Measurements from ENCODE around the gene CEP68. TPM values are rescaled to one million over a fixed set of nuclear protein-coding genes. Genes with fewer than 3 reads are reported as not detected.

CEP68 gene
- total and polyA plus RNA-seq, 2 donors (not counting 1 experiment from before 2014, with no cell fraction given) = 8.5 to 12.7 TPM

GRCh38 chr2:65030476-65031332, 25.5 kb upstream of the CEP68 start:
- no peak for DNase-seq (ENCODE audit: low read depth in 2 of 2)
- Histone ChIP-seq H3K79me2 (ENCODE audit: control insufficient read depth, insufficient read depth, low read length) (no peaks in the 10 kb centered on the region), H3K4me3 (replicated peaks in 1 of 4; ENCODE audit: control extremely low read depth in 1 of 4, insufficient read depth in 1 of 4, low read depth in 3 of 4, low read length in 4 of 4) (no peak overlapping the region), H3K27ac (ENCODE audit: insufficient read depth, low read length) (no peak overlapping the region), H3K4me1 (ENCODE audit: control insufficient read depth, extremely low read depth, insufficient read depth, low read length) (no peaks in the 10 kb centered on the region), H4K20me1 (ENCODE audit: control insufficient read depth, extremely low read depth, insufficient read depth, low read length) (no peaks in the 10 kb centered on the region), H2AFZ (ENCODE audit: low read length) (no peak overlapping the region), H3K4me2 (ENCODE audit: extremely low read depth, insufficient read depth, low read length) (no peak overlapping the region), H3K27me3 (ENCODE audit: control insufficient read depth, insufficient read depth, low read length) (peaks cover 2% of the 10 kb centered on the region), H3K9me3 (ENCODE audit: control insufficient read depth, insufficient read depth, low read depth, low read length) (no peaks in the 10 kb centered on the region), H3K36me3 (ENCODE audit: control insufficient read depth, insufficient read depth, low read length) (no peaks in the 10 kb centered on the region), H3K9ac (ENCODE audit: insufficient read depth, low read length) (no peak overlapping the region)
- no peak for TF ChIP-seq EZH2 (IDR thresholded peaks at IDR 0.05; ENCODE audit: low read length, missing control alignments)
- TF ChIP-seq CTCF (conservative IDR thresholded peaks at IDR 0.05 in 1 of 2, IDR thresholded peaks at IDR 0.05 in 1 of 2; ENCODE audit: low read depth in 1 of 2, low read length in 2 of 2) = no peak

GRCh38 chr2:65031341-65032018, 24.7 kb upstream of the CEP68 start:
- Histone ChIP-seq H3K79me2 (ENCODE audit: control insufficient read depth, insufficient read depth, low read length) (no peaks in the 10 kb centered on the region), H3K4me2 (ENCODE audit: extremely low read depth, insufficient read depth, low read length) (no peak overlapping the region), H4K20me1 (ENCODE audit: control insufficient read depth, extremely low read depth, insufficient read depth, low read length) (no peaks in the 10 kb centered on the region), H3K9ac (ENCODE audit: insufficient read depth, low read length) (no peak overlapping the region), H3K27me3 (ENCODE audit: control insufficient read depth, insufficient read depth, low read length) (peaks cover 2% of the 10 kb centered on the region), H3K4me3 (replicated peaks in 1 of 4; ENCODE audit: control extremely low read depth in 1 of 4, insufficient read depth in 1 of 4, low read depth in 3 of 4, low read length in 4 of 4) (no peak overlapping the region), H3K27ac (ENCODE audit: insufficient read depth, low read length) (no peak overlapping the region), H3K9me3 (ENCODE audit: control insufficient read depth, insufficient read depth, low read depth, low read length) (no peaks in the 10 kb centered on the region), H3K4me1 (ENCODE audit: control insufficient read depth, extremely low read depth, insufficient read depth, low read length) (no peaks in the 10 kb centered on the region), H2AFZ (ENCODE audit: low read length) (no peak overlapping the region), H3K36me3 (ENCODE audit: control insufficient read depth, insufficient read depth, low read length) (no peaks in the 10 kb centered on the region)
- TF ChIP-seq EZH2 (IDR thresholded peaks at IDR 0.05; ENCODE audit: low read length, missing control alignments) (no peak), CTCF (conservative IDR thresholded peaks at IDR 0.05 in 1 of 2, IDR thresholded peaks at IDR 0.05 in 1 of 2; ENCODE audit: low read depth in 1 of 2, low read length in 2 of 2) (no peak)
- no peak for DNase-seq (ENCODE audit: low read depth in 2 of 2)
